GM19035 (cell line): ENCODE measurements around the gene METTL15.
"Not testable (repeated sequence)": the region's sequence is repeated elsewhere in the genome, so short reads cannot be mapped to it uniquely, and the experiment has no call there.

ENCODE experiments used
- ATAC-seq: cut with Tn5 transposase; IDR thresholded peaks from one replicate; pipeline ENCODE4 v1.9.1; 2021; ENCODE audit not compliant: unreplicated experiment

METTL15 gene

GRCh38 chr11:28110108-28110820 lies 2.1 kb downstream of the METTL15 start:
- peak; percentile 40 for ATAC-seq

- no peak for ATAC-seq
These were observed 2.6 kb downstream of the METTL15 start for GRCh38 chr11:28110821-28111200.

- ATAC-seq: no peak
These were observed 5.9 kb downstream of the METTL15 start for GRCh38 chr11:28114116-28114515.

- ATAC-seq: no peak
These were observed 6.5 kb downstream of the METTL15 start for GRCh38 chr11:28114731-28115130.

GRCh38 chr11:28117712-28118111 lies 9.5 kb downstream of the METTL15 start:
- ATAC-seq: no peak

- ATAC-seq: no peak
These were observed 15.0 kb downstream of the METTL15 start for GRCh38 chr11:28123151-28123581.

GRCh38 chr11:28132548-28132947 lies 24.4 kb downstream of the METTL15 start:
- no peak for ATAC-seq

- ATAC-seq: no peak
These were observed 25.0 kb downstream of the METTL15 start for GRCh38 chr11:28133146-28133545.

- not testable (repeated sequence) for ATAC-seq
These were observed 28.0 kb downstream of the METTL15 start for GRCh38 chr11:28136157-28136556.

GRCh38 chr11:28137366-28137765 lies 29.2 kb downstream of the METTL15 start:
- no peak for ATAC-seq

GRCh38 chr11:28137832-28138231 lies 29.6 kb downstream of the METTL15 start:
- ATAC-seq: no peak

- ATAC-seq: no peak
These were observed 31.7 kb downstream of the METTL15 start for GRCh38 chr11:28139841-28140415.

- ATAC-seq: no peak
These were observed 32.7 kb downstream of the METTL15 start for GRCh38 chr11:28140689-28141455.

GRCh38 chr11:28142724-28143123 lies 34.5 kb downstream of the METTL15 start:
- no peak for ATAC-seq

- ATAC-seq: no peak
These were observed 36.6 kb downstream of the METTL15 start for GRCh38 chr11:28144808-28145207.

- no peak for ATAC-seq
These were observed 38.0 kb downstream of the METTL15 start for GRCh38 chr11:28146123-28146751.

GRCh38 chr11:28152743-28153142 lies 44.6 kb downstream of the METTL15 start:
- ATAC-seq: no peak

- no peak for ATAC-seq
These were observed 45.4 kb downstream of the METTL15 start for GRCh38 chr11:28153586-28153985.

GRCh38 chr11:28168718-28169117 lies 60.5 kb downstream of the METTL15 start:
- no peak for ATAC-seq

GRCh38 chr11:28169816-28170215 lies 61.6 kb downstream of the METTL15 start:
- no peak for ATAC-seq

GRCh38 chr11:28170759-28171158 lies 62.6 kb downstream of the METTL15 start:
- no peak for ATAC-seq

- ATAC-seq: no peak
These were observed 68.2 kb downstream of the METTL15 start for GRCh38 chr11:28176351-28176750.
